GM21528 (cell line): Measurements from ENCODE around the gene LMOD3.

Experiments
- ATAC-seq: cut with Tn5 transposase; IDR thresholded peaks from one replicate; pipeline ENCODE4 v1.9.1; 2021; ENCODE audit warnings: mild to moderate bottlenecking, moderate library complexity; ENCODE audit not compliant: unreplicated experiment, low FRiP score

The LMOD3 gene

DNA sequence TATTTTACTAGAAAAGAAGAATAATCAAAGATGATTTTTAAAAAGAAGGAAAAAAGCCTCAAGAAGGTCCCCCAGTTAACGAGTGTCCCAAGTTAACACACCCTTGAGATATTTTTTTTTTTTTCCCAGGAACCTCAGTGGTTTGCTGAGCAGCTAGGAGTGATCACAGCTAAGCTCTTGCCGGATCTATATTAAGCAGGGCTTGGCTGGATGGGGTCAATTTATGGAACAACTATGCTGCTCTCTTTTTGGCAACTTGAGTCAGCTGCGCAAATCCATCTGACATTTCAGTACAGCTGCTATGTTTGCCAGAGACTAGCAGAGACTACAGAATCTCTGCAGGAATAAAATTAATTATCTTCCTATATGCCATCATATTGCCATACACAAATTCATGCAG lies at the start of gene LMOD3:
LMOD3 (minus strand) TSS at position 193 of the 400 bp plus-strand sequence. CDS start 209 bp downstream, outside the sequence.
- no peak for ATAC-seq

DNA sequence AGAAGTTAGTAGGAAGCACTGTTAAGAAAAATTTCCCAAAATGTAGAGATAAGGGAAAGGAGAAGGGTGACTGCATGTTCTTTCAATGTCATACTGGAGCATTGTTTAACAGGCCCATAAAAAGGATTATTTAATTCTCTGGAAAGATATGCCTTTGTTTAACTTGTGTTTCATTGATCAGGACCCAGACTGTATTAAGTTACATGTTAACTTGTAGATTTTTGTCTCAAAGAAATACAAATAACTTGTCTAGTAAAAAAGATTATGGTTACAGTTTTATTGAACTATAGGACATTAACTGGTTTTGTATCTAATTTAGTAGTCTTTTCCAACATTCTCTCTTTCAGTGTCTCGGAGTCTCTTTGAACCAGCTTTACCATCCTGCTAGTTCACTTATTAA lies 49.7 kb upstream of the LMOD3 start:
- ATAC-seq = no peak

DNA sequence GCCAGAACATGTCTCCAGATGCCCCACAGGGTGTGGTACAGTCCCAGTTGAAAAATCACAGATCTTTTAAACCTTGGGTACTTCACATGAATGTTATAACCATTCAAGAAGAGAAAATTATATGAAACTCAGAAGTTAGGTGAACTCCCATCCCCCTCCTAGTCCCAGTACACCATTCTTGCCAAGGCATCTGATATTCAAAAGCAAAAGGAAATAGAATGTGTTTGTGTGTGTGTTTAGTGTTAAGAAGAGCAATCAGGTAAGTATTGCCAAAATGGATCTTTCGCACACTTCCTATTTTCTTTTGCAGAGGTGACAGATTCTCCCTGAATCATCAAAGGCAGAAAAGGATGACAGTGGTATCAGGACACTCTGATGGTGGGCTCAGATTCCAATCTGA lies 44.1 kb upstream of the LMOD3 start:
- no peak for ATAC-seq

DNA sequence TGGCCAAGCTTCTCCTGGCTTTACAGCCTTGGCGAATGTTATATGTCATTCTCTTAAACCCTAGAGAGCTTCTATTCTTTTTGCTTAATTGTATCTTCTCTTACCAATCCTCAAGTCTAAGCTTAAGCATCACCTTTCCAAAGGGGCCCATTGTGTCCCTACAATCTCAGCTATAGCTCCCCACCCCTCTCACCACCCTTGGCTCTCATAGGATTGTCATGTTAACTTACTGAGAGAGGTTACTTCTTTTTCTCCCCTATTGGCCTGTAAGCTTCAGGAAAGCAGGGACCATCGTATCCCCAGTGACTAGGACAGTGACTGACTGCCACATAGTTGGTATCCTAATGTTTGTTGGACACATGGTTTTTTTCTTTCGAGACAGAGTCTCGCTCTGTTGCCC lies 43.3 kb upstream of the LMOD3 start:
- ATAC-seq = no peak

DNA sequence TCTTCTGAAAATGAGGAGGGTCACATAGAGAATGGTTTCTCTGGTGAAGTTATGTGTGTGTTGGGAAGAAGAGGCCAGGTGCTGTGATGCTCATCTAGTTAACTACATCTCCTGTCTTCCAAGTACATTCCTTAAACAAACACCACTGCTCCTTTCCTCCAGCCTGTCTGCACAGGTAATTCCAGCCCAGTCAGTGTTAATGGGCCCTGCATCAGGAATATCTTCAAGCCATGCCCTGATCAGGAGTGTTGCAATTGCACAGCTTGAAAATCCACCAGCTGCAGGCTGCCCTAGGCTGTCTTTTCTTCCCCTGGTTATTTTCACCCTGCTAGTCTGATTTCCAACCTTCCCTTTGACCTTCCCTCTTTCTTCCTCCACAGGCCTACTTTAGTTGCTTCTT lies 41.9 kb upstream of the LMOD3 start:
- no peak for ATAC-seq

DNA sequence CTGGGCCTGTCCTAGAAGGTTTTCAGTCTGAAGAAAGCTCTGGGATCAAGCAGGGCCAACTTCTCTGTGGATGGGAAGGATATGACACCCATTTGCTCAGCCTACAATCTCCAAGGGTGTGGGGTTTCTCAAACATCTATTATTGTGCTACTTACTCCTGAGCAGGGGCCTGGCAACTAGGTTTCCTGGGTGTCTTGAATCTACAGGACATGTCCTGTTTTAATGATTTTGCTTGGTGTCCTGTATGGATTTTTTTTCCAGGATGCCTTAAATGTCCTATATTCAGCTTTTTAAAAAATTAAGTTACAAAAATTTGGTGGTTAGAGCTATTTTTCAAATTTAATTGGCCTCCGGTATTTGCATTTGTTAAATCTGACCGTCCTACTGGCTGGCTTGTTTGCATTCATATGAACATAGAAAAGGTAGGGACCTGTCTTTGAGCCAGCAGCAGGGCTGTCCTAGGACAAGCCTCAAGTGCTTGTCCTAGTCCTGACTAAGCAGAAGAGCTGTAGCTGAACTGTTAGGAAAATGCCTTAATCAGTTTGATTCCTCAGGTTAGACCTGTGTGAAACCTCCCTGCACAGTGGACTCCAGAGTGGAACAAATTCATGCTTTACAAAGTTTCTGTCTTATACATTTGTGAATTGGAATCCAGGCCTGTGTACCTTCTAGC lies 40.0 kb upstream of the LMOD3 start:
- ATAC-seq = no peak

DNA sequence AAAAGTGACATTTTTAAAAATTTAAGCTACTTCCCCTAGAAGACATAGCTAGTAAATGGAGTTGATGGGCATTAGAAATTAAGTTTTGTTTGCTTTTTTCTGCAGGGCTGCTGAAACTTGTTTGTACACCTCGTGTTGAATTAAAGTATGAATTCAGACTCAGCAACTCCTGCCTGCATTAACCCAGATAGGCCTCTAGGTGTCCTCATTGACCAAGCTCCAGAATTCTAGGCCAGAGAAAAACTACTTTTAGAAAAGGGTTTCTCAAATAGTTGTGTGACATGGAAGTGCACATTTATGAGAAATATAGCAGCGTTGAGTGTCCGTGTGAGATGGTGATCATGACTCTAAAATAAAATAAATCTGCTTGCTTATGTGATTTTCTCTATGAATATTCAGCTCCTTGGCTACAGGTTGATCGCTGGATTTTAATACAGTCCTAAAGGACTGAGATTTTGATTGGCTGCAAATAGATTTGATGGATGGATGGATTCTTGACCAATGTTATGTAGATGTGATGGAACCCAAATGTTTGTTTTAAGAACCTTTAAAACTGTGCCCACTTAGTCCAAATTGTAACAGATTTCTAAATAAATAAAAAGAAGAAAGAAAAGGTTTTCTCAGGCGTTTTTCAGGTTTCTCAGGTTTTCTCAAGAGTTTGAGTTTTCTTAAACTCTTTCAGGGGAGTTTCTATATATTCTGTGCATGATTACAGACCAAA lies 39.4 kb upstream of the LMOD3 start:
- no peak for ATAC-seq

DNA sequence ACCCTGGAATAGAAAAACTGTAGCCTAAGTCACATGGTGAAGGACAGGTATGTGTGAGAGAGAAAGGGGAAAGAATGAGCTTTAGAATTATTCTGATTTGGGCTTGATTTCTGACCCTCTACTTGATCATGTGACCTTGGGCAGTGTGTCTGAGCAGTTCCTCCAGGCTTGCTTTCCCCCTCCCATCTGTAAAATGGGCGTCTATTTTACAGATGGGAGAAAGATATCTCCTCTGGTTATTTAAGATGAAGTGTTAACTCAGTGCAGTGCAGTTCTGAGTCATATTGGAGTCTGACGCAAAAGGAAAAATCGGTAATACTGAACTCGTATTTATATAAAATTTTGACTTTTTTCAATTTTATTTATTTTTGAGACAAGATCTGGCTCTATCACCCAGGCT lies 38.1 kb upstream of the LMOD3 start:
- ATAC-seq = no peak

DNA sequence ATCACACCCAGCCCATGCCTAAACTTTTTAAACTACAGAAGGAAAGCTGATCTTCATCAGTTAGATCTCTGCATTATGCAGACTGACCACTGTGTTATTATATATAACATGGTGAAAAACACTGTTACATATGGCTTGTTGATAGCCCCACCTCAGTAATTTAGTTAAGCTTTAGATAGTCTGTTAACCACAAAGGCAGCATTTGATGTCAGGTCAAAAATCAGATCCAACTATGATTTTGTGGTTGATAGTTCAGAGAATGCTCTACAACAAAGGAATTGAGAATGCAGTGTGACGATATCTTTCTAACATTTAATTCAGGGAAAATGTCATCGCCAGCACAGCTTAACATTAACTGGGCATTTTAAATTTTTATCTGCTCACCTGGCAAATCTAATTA lies 37.7 kb upstream of the LMOD3 start:
- no peak for ATAC-seq

DNA sequence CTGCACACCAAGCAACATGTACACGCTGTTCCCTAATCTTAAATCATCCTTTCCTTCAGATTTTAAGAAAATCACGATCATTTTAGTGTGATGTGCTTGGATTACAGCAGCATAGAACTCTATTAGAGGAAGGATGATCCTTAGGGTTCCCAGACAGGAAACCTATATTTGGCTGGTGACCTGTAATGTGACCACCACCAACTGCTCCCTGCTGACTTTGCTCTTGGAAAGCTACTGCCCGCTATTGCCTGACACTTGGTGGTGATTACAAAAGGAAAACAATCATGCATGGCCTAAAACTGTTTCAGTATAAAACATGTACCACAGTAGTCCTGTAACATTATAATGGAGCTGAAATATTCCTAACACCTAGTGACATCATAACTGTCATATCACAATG lies 27.2 kb upstream of the LMOD3 start:
- no peak for ATAC-seq

DNA sequence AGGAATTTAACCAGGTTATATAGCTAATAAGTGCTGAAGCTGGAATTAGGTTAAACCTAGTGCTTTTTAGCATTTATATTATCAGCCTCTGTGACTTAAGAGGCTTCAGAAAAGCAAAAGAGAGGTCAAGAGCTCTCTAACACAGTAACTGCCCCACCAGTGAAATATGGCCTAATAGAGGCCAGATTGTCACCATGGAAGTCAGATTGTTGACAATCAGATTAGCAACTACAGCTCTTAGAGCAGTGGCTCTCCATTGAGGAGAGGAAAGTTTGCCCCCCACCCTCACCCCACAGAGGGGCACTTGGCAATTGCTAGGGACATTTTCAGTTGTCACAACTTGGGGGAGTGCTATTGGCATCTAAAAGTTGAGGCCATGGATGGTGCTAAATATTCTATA lies 23.3 kb upstream of the LMOD3 start:
- no peak for ATAC-seq

DNA sequence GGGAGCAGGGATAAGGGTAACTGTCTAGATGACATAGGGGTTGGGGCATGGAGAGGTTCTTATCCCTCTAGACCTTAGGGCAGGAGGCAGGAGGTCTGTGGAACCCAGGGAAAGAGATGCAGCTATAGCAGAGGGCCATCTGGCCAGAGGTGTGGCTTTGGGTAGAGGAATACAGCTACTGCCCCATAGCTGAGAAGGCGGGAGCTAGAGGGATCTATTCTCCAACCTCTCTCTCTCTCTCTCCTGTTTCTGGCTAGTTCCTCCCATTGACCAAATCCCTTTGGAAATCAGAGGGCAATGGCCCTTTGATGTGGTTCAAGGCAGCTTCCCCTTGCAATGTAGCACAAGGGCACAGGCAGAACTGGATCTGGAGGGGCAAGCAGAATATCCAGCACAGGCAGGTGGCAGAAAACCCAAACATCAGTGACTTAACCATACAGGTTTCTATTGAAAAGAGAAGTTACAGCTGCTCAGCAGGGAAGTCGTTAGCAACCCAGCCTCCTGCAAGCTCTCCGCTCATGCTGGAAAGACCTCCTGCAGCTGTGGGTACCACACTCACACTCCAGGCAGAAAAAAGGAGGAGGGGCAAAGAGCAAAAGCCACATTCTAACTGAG lies 22.3 kb upstream of the LMOD3 start:
- no peak for ATAC-seq

DNA sequence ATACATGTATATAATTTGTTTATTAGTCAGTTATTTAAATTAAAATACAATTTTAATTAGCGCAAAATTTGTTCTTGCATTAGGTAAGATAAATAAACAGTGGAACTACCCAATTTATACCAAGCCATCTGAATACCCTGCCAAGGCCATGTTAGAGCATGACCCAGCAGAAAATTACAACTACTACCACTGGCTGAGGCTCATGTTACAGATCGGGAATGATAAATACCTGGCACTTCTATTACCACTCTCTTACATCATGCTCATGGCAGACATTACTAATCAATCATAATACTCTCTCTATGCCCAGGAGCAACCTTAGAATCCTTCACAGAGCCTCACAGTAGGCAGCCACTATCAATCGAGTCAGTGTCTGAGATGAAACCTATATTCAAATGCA lies 21.2 kb upstream of the LMOD3 start:
- no peak for ATAC-seq

DNA sequence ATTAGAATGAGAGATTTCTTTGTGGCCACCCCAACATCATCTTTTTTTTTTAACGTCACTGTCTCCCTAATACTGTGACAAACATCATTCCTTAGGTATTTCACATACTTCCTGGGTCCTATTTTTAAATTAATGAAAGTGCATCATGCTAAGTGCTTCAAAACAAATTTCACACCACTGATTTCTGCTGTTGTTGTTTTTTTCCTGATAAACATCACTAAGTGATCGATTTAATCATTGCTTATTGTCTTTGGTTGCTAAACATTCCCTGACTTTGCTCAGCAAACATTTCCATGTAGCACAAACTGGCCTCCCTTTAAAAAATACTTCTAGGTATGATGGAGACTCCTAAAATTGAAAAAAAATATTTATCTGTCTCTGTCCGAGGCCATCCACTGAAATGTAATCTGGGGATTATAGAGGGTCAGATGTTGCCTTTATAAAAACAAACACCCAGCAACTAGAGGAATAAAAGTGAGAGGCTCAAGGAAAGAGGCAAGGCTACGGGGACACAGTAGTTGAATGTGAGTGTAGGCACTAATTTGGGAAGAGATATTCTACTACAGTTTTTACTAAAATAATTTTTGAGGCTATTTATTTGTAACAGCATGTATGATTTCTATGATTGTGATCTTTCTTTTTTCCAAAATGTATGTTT lies 20.5 kb upstream of the LMOD3 start:
- ATAC-seq = no peak

DNA sequence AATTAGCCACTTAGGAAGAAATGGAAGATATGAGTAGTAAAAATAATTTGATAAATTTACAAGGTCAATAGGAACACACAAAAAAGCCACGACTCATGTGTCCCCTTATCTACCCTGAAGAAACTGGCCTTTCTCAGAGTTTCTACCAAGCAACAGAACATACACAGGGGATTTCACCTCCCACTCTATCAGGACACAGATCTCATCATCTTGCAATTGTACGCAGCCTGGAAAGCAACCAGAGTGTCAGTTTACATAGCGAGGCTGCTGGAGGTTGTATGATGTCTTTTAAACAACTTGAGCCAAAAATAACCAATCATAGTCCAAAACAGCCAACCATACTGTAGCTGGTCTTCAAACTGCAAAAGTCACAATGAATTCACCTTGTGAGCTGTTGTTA lies 19.7 kb upstream of the LMOD3 start:
- ATAC-seq = no peak

DNA sequence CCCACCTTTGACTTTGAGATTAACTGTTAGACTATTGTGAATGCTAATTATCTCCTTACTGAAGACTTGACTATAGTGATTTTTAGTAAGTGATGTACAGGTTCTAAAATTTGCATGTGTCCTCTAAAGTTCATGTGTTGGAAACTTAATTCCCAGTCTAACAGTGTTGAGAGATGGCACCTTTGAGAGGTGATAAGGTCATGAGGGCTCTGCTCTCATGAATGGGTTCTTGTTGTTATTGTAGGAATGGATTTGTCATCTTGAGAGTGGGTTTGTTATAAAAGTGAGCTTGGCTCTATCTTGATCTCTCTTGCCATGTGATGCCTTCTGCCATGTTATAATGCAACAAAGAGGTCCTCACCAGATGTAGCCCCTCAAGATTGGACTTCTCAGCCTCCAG lies 18.9 kb upstream of the LMOD3 start:
- ATAC-seq = no peak

DNA sequence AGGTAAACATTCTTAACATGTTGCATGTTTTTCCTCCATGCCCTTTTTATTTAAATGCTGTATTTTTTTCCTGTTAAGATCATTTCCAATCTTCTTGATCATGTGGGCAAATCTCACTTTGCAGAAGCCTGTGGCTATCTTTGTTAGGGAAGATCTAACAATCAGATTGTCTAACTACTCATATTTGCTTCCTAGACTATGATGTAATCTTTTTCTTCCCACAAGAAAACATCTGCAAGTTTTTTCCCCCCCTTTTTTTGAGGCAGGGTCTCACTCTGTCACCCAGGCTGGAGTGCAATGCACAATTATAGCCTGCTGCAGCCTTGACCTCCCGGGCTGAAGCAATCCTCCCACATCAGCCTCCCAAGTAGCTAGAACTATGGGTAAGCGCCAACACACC lies 15.0 kb upstream of the LMOD3 start:
- no peak for ATAC-seq

DNA sequence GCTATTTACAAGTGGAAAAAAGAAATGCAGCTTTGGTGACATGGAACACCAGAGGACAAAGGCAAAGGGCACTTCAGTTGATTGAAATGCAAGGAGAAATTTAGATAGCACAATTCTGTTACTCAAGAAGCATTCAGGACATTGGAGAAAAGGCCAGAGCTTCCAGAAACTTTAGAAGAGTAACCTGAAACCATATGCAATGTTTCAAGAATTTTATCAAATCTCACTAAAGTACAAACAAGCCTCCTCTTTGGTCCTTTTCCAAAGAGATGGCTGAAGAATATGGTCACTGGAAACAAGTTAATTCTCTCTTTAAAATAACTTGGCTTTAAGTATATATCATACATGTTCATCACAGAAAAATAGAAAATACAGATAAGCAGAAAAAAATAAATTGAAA lies 14.6 kb upstream of the LMOD3 start:
- ATAC-seq = no peak

DNA sequence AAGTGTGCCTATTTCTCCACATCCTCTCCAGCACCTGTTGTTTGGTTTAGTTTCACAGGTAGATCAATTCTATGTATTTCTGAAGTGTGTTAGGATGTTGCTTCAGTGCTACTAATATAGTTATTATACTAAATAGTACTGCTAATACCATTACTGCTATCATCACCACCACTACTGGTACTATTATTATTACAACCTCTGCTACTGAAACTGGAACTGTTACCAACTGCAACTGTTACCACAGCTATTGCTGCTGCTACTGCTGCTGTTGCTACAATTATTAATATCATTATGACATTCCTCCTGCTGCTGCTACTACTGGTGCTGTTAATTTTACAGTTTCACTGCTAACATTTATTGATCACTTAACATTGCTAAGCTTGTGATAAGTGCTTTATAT lies 8.3 kb upstream of the LMOD3 start:
- ATAC-seq = peak; percentile 95

DNA sequence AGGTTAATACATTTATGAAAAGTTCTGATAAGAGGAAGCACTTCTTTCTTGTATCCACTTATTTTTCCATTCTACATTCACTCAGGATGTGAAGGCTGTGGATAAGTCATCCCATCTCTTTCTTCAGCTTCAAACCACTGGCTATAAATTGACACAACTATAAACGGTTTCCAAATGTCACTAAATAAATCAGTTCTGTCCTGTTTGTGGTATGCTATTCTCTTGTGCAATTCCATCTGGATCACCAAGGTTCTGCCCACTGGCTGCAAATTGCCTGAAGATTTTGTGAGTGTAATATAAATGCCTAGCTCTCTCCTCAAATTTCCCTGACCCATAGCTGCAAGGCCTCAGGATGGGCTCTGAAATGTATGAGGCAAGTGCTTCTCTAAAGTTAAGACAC lies 7.1 kb upstream of the LMOD3 start:
- no peak for ATAC-seq

DNA sequence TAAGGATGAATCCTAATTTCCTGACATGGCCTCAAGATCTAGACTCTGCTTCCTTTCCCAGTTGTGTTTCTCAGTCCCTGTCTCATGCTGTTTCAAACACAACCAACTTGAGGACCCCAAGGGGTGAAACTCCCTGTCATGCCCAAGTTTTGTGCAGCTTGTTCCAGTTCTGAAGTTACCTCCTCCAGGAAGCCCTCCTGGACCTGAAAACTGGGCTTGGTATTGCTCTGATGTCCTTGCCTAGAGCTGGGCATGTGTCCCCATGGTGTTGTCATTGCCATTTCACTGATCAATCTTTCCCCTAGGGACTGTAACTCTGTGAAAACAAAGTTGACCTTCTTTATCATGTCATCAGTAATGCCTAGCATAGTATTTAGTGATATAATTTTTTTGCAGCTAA lies 6.1 kb upstream of the LMOD3 start:
- ATAC-seq = no peak

DNA sequence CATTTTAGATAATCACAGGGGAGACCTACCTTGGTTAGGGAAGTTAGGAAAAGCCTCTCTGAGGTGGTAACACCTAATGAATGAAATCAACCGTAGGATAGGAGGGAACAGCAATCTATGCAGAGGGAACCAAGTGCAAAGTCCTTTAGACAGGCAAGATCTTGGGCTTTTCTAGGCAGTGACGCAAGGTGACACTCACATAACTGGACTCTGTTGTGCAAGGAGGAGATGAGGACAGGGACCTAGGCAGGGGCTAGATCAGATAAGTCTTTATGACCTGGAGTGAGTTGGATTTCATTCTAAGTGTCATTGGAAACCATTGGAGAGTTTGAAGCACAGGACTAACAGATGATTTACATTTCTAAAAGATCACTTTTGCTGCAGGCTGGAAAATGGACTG lies 4.6 kb upstream of the LMOD3 start:
- no peak for ATAC-seq
